Esophagus squamous epithelium (tissue), 4 donors: ENCODE measurements around the gene LCE4A.

ENCODE experiments used
- POLR2A ChIP-seq, 4 donors: fragments of 450-650 bp; IDR thresholded peaks; one replicate each; pipeline ENCODE4 v1.6.1; 2017; ENCODE audit warnings: antibody characterized with exemption in 4 of 4, mild to moderate bottlenecking in 4 of 4, moderate library complexity in 3 of 4
- TF ChIP-seq, protein P1 (sequence below), 6 experiments: fragments of 450-650 bp in 4 of 6; fragments of 200-600 bp in 2 of 6; sonication (generic) in 2 of 6; IDR thresholded peaks; one replicate each; pipeline ENCODE4 v1.5.1; 2016 to 2019; ENCODE audit warnings: antibody characterized with exemption in 6 of 6, mild to moderate bottlenecking in 4 of 6, moderate library complexity in 4 of 6

DNA sequence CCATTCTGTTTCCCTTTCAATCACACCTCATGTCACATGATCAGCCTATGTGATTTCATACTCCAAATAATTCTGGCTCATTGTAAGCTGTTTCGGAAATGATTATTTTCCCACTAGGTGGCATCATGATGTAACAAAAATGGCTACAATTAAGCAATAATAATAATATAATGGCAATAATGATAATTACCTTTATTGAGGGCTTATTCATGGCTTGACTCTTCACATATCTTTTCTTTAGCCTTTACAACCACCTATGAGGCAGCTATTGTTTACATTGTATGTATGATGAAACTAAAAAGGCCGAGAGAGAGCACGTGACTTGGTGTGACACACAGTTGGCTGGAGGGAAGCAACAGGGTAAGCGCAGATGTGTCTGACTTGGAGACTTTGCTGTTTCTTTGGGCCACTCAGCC, 37.3 kb downstream of the LCE4A start:
- TF ChIP-seq, protein P1, sequence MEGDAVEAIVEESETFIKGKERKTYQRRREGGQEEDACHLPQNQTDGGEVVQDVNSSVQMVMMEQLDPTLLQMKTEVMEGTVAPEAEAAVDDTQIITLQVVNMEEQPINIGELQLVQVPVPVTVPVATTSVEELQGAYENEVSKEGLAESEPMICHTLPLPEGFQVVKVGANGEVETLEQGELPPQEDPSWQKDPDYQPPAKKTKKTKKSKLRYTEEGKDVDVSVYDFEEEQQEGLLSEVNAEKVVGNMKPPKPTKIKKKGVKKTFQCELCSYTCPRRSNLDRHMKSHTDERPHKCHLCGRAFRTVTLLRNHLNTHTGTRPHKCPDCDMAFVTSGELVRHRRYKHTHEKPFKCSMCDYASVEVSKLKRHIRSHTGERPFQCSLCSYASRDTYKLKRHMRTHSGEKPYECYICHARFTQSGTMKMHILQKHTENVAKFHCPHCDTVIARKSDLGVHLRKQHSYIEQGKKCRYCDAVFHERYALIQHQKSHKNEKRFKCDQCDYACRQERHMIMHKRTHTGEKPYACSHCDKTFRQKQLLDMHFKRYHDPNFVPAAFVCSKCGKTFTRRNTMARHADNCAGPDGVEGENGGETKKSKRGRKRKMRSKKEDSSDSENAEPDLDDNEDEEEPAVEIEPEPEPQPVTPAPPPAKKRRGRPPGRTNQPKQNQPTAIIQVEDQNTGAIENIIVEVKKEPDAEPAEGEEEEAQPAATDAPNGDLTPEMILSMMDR (IDR thresholded peaks at IDR 0.05), result peak in 2 of 6 experiments; percentile 32 to 50
- TF ChIP-seq POLR2A (IDR thresholded peaks at IDR 0.05), result no peak
